DOHH2 (cell line): ENCODE measurements around the gene ARHGAP29.

Source experiments
- EZH2phosphoT487 ChIP-seq: fragments of 200-600 bp; sonication (generic); IDR thresholded peaks from 2 replicates; pipeline ENCODE4 v1.6.1; 2017; ENCODE audit warnings: borderline replicate concordance, mild to moderate bottlenecking, antibody characterized with exemption, low read length, moderate library complexity, mixed read lengths
- TF ChIP-seq, protein P1 (sequence below): fragments of 200-600 bp; sonication (generic); IDR thresholded peaks from one replicate; pipeline ENCODE4 v1.5.1; 2014; ENCODE audit warnings: antibody characterized with exemption, mild to moderate bottlenecking, low read depth, low read length; ENCODE audit not compliant: poor library complexity, severe bottlenecking

DNA sequence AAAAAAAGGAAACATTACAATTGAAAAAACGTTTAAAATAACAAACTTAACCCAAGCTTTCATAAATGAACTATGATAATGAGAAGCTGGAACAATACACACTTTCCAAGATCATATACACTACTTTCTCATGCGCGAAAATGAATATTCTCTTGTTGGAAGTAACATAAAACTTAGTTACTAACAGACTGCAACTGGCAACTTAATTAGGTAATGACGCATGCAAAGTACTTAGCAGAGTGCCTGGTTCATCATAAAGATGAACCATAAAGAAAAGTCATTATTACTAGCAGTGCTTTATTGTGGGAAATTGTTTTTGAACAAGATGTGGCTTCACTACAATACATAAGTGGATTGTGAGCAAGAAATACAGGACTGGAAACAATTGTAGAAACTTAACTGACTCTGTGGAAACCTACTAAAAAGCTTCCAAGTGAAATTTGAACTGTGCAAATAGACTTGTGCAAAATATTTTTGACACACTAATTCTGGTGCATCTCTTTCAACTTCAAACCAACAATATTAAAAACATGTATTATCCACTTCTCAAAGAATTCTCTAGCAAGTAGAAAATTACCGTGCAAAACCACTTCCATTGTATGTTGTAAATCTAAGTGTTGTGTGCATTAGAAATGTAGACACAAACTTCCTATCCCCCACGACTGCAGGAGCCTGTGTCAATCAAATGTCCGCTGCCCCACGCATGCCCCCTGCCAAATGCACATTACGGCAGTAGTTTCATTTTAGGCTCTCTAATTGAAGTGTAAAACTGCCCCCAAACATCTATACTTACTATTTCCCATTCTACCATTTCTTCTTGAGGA lies 2.0 kb downstream of the ARHGAP29 start:
- TF ChIP-seq, protein P1, sequence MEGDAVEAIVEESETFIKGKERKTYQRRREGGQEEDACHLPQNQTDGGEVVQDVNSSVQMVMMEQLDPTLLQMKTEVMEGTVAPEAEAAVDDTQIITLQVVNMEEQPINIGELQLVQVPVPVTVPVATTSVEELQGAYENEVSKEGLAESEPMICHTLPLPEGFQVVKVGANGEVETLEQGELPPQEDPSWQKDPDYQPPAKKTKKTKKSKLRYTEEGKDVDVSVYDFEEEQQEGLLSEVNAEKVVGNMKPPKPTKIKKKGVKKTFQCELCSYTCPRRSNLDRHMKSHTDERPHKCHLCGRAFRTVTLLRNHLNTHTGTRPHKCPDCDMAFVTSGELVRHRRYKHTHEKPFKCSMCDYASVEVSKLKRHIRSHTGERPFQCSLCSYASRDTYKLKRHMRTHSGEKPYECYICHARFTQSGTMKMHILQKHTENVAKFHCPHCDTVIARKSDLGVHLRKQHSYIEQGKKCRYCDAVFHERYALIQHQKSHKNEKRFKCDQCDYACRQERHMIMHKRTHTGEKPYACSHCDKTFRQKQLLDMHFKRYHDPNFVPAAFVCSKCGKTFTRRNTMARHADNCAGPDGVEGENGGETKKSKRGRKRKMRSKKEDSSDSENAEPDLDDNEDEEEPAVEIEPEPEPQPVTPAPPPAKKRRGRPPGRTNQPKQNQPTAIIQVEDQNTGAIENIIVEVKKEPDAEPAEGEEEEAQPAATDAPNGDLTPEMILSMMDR = no peak
- TF ChIP-seq EZH2phosphoT487 = no peak
